ENCODE data around the gene RIBC2. TPM values are rescaled to one million over a fixed set of nuclear protein-coding genes. Genes with fewer than 3 reads are reported as not detected.

The RIBC2 gene
- total and polyA plus RNA-seq, 11 donors = 0.07 to 1.0 TPM; not detected in 9

- Histone ChIP-seq H3K27me3 (peaks cover 0 to 4% (median 0%) of the 10 kb centered on the region in 9 donors), H3K36me3 (no peaks in the 10 kb centered on the region), H3K4me3 (no peak overlapping the region), H3K9me3 (peaks cover 0 to 5% (median 0%) of the 10 kb centered on the region in 12 donors), H3K27ac (no peak overlapping the region), H3K4me1 (peaks cover 0 to 14% (median 0%) of the 10 kb centered on the region in 12 donors)
- DNase-seq = no peak
- intact Hi-C loops (cut with DNase I) = no loop called here
- no peak for ATAC-seq
- WGBS, 4 donors = 91 to 96% (median 94%) methylated on average over 23 of the region's 23 CpGs
- TF ChIP-seq CTCF (IDR thresholded peaks at IDR 0.05) (no peak), POLR2A (IDR thresholded peaks at IDR 0.05) (no peak)
Measured at GRCh38 chr22:45425531-45426265, 12.2 kb downstream of the RIBC2 start.

GRCh38 chr22:45426387-45426786 is 12.9 kb downstream of the RIBC2 start:
- Histone ChIP-seq H3K27me3 (peaks cover 0 to 4% (median 0%) of the 10 kb centered on the region in 9 donors), H3K4me1 (peaks cover 0 to 14% (median 0%) of the 10 kb centered on the region in 12 donors), H3K27ac (no peak overlapping the region), H3K9me3 (peaks cover 0 to 5% (median 0%) of the 10 kb centered on the region in 12 donors), H3K36me3 (no peaks in the 10 kb centered on the region), H3K4me3 (no peak overlapping the region)
- DNase-seq (no peak), ATAC-seq (no peak)
- intact Hi-C loops (cut with DNase I) = no loop called here
- TF ChIP-seq CTCF (IDR thresholded peaks at IDR 0.05) (no peak), POLR2A (IDR thresholded peaks at IDR 0.05) (no peak)
- WGBS, 4 donors = 96 to 98% (median 98%) methylated on average over 9 of the region's 9 CpGs

GRCh38 chr22:45427114-45427513 is 13.6 kb downstream of the RIBC2 start:
- no peak overlapping the region for H3K4me3 ChIP-seq
- DNase-seq = no peak
- ATAC-seq = no peak
- intact Hi-C loops (cut with DNase I) = no loop called here
- H3K4me1 ChIP-seq = peaks cover 0 to 8% (median 0%) of the 10 kb centered on the region in 12 donors
- H3K27ac ChIP-seq = no peak overlapping the region
- no peaks in the 10 kb centered on the region for H3K36me3 ChIP-seq
- WGBS, 4 donors = 68 to 98% (median 73%) methylated on average over 2 of the region's 2 CpGs
- H3K9me3 ChIP-seq = peaks cover 0 to 5% (median 0%) of the 10 kb centered on the region in 12 donors
- no peak for TF ChIP-seq CTCF (IDR thresholded peaks at IDR 0.05)
- peaks cover 0 to 4% (median 0%) of the 10 kb centered on the region in 9 donors for H3K27me3 ChIP-seq

GRCh38 chr22:45428391-45429385 is 15.2 kb downstream of the RIBC2 start:
- intact Hi-C loops (cut with DNase I) = no loop called here
- ATAC-seq = no peak
- H3K27ac ChIP-seq = no peak overlapping the region
- no peaks in the 10 kb centered on the region for H3K36me3 ChIP-seq
- peaks cover 0 to 4% (median 0%) of the 10 kb centered on the region in 9 donors for H3K27me3 ChIP-seq
- no peak for TF ChIP-seq POLR2A (IDR thresholded peaks at IDR 0.05)
- no peak for TF ChIP-seq CTCF (IDR thresholded peaks at IDR 0.05)
- no peak overlapping the region for H3K4me3 ChIP-seq
- DNase-seq = no peak
- H3K4me1 ChIP-seq = peaks cover 0 to 5% (median 0%) of the 10 kb centered on the region in 12 donors
- H3K9me3 ChIP-seq = peaks cover 0 to 5% (median 0%) of the 10 kb centered on the region in 12 donors
- WGBS, 4 donors = 88 to 94% (median 90%) methylated on average over 19 of the region's 19 CpGs
